ENCODE data around the gene CITED2.

Gene CITED2

DNA sequence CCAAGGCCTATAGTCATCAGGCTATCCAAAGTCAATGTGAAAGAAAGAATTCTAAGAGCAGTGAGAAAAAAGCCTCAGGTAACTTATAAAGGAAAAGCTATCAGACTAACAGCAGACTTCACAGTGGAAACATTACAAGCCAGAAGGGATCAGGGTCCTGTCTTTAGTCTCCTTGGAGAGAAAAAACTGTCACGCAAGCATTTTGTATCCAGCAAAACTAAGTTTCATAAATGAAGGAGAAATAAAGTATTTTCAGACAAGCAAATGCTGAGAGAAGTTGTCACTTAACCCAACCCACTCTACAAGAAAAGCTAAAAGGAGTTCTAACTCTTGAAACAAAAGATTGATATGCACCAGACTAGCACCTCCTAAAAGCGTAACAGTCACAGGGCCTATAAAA is 28.1 kb downstream of the CITED2 start:
- peaks cover 15% of the 10 kb centered on the region for H3K4me1 Mint-ChIP-seq
- ATAC-seq (replicated peaks; ENCODE audit: extremely low read depth, poor library complexity, severe bottlenecking), result no peak
- no peaks in the 10 kb centered on the region for H3K9me3 Mint-ChIP-seq
- no peak for DNase-seq (ENCODE audit: low spot score in 2 of 2)
- no peak overlapping the region for H3K27ac Mint-ChIP-seq (ENCODE audit: low read depth)
- H3K4me3 Mint-ChIP-seq, result no peak overlapping the region
- H3K27me3 Mint-ChIP-seq, result no peaks in the 10 kb centered on the region
- H3K36me3 Mint-ChIP-seq (ENCODE audit: insufficient read depth), result no peaks in the 10 kb centered on the region

DNA sequence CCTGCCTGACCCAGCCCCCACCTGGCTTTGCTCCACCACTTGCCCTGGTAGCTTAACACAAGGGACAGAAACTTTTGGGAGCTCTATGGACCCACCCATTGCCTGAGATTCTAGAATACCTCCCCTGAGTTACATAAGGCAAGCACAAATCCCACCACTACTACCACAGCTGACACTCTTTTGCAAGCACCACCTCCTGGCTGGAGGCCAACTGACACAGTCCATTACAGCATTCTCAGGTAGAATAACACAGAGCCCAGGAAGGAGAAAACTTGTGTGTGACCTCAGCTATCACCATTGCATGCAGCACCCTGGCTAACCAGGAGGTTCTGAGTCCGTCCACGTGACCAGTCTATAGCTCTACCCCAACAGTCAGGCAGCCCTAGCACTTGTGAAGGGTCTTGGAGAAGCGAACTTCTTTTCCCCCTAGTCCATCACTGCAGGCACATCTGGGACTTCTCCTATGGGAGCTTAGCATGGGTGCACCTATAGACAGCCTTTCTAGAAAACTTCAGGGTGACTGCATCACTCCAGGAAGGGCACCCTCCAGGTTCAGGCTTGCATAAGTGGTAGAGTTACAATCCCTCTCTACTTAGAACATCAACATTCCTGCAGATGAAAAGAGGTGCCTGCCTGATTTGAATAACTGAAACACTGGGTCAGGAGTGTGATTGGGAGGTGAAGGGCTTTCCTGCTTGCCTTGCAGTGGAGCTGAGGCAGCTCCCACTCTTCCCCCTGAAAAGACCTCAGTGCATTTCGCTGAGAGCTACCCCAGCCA is 30.1 kb downstream of the CITED2 start:
- Mint-ChIP-seq H3K27me3 (no peaks in the 10 kb centered on the region), H3K9me3 (no peaks in the 10 kb centered on the region), H3K4me3 (no peak overlapping the region), H3K4me1 (peaks cover 15% of the 10 kb centered on the region), H3K36me3 (ENCODE audit: insufficient read depth) (no peaks in the 10 kb centered on the region), H3K27ac (ENCODE audit: low read depth) (no peak overlapping the region)
- DNase-seq (ENCODE audit: low spot score in 2 of 2) (no peak), ATAC-seq (replicated peaks; ENCODE audit: extremely low read depth, poor library complexity, severe bottlenecking) (no peak)

DNA sequence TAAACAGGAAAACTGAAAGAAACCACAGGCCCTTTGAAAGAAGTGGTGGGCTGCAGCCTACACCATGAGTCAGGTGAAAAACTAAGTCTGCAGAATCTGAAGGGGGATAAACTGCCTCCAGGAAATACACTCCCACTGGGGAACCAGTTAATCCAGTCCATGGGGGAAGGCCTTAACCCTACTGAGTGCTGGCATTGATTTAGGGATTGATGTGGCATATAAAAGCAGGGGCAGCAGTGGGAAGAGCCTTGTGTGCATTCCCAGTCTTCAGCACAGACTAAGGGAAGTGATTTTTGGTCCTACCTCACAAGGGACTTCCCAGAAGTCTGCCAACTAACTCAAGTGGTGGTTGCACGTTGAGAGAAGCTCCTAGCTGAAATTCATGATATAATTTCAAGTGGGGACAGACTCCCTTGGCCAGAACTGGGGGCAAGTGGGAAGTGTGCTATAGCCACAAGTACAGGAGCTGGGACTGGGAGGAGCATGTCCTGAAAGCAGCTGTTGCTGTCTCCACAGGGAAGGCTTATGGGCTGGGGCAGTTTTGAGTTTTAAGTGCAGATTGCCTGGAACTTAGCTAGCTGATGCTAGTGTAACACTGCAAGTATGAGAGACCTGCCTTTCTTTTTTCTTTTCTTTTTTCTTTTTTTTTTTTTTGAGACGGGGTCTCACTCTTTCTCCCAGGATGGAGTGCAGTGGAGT is 31.2 kb downstream of the CITED2 start:
- Mint-ChIP-seq H3K4me3 (no peak overlapping the region), H3K36me3 (ENCODE audit: insufficient read depth) (no peaks in the 10 kb centered on the region), H3K9me3 (no peaks in the 10 kb centered on the region), H3K4me1 (peaks cover 15% of the 10 kb centered on the region), H3K27ac (ENCODE audit: low read depth) (peak overlapping the region; percentile 29), H3K27me3 (no peaks in the 10 kb centered on the region)
- ATAC-seq (replicated peaks; ENCODE audit: extremely low read depth, poor library complexity, severe bottlenecking) (no peak), DNase-seq (ENCODE audit: low spot score in 2 of 2) (no peak)

DNA sequence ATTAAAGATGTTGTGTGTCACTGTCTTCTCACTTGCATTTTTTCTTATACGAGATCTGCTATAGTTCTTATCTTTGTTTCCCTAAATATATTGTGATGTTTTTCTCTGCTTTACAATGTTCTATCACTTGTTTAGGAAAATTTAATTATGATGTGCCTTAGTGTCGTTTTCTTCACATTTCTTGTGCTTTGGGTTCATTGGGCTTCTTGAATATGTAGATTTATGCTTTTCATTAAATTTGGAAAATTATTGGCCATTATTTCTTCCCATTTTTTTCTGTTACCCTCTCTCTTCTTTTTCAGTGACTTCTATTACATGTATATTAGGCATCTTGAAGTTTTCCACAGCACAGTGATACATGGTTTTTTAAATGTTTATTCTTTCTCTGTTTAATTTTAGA is 33.4 kb downstream of the CITED2 start:
- Mint-ChIP-seq H3K36me3 (ENCODE audit: insufficient read depth) (peaks cover 3% of the 10 kb centered on the region), H3K27me3 (no peaks in the 10 kb centered on the region), H3K4me3 (no peak overlapping the region), H3K9me3 (no peaks in the 10 kb centered on the region), H3K27ac (ENCODE audit: low read depth) (no peak overlapping the region), H3K4me1 (peaks cover 15% of the 10 kb centered on the region)
- no peak for DNase-seq (ENCODE audit: low spot score in 2 of 2)
- ATAC-seq (replicated peaks; ENCODE audit: extremely low read depth, poor library complexity, severe bottlenecking), result no peak

DNA sequence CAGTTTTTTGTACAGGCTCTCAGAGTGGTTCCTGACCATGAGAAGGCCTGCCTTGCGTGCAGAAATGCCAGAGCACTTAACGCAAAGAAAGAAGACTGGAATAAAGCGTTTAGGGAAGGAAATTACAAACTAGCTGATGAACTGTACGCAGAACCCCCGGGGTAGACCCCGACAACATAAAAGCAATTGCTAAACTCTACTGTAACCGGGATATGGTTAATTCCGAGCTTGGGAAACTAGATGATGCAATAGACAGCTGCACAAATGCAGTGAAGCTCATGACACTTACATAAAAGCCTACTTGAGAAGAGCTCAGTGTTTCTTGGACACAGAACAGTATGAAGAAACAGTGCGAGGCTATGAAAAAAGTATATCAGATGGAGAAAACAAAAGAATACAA is 35.7 kb downstream of the CITED2 start:
- H3K4me3 Mint-ChIP-seq, result no peak overlapping the region
- peaks cover 10% of the 10 kb centered on the region for H3K4me1 Mint-ChIP-seq
- ATAC-seq (replicated peaks; ENCODE audit: extremely low read depth, poor library complexity, severe bottlenecking) (no peak), DNase-seq (ENCODE audit: low spot score in 2 of 2) (no peak)
- H3K27me3 Mint-ChIP-seq, result no peaks in the 10 kb centered on the region
- peaks cover 3% of the 10 kb centered on the region for H3K36me3 Mint-ChIP-seq (ENCODE audit: insufficient read depth)
- no peak overlapping the region for H3K27ac Mint-ChIP-seq (ENCODE audit: low read depth)
- no peaks in the 10 kb centered on the region for H3K9me3 Mint-ChIP-seq

DNA sequence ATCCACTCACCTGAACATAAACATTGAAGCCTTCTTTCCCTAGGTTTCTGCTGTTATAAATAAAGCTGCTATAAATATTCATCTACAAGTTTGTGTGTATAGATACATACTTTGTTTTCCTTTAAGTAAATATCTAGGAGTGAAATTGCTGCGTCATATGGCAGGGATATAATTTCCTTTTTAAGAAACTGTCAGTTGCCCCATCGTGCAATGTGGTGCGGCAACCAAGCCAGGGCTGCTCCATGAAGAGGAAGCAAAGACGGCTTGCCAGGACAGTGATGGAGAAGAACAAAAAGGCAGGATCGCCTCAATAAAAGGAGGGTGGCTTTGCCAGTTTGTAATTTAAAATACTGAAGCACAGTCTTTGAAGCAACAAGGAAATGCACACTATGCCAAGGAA is 36.6 kb downstream of the CITED2 start:
- Mint-ChIP-seq H3K27me3 (no peaks in the 10 kb centered on the region), H3K4me1 (peaks cover 4% of the 10 kb centered on the region), H3K27ac (ENCODE audit: low read depth) (no peak overlapping the region), H3K4me3 (no peak overlapping the region), H3K9me3 (no peaks in the 10 kb centered on the region), H3K36me3 (ENCODE audit: insufficient read depth) (peaks cover 3% of the 10 kb centered on the region)
- ATAC-seq (replicated peaks; ENCODE audit: extremely low read depth, poor library complexity, severe bottlenecking) (no peak), DNase-seq (ENCODE audit: low spot score in 2 of 2) (no peak)

DNA sequence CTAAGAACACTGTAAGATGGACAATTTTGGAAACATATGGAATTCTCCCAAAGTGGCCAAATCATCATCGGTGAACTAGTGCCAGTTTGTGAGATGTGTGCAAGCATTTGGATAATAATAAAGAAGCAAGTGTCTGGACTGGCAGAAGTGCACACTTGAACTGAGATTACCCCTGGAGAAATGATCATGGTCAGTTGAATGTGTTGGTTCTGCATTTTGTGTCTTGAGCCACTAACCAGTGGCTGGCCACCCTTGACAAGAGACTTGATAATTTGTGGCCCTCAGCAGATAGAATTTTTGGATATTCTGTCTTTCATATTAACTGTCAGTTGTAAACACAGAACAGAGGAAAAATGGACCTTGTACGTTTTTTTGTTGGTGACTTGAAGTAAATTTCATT is 37.4 kb downstream of the CITED2 start:
- H3K9me3 Mint-ChIP-seq, result no peaks in the 10 kb centered on the region
- no peak overlapping the region for H3K4me3 Mint-ChIP-seq
- H3K27me3 Mint-ChIP-seq, result no peaks in the 10 kb centered on the region
- no peak for DNase-seq (ENCODE audit: low spot score in 2 of 2)
- peaks cover 3% of the 10 kb centered on the region for H3K36me3 Mint-ChIP-seq (ENCODE audit: insufficient read depth)
- H3K4me1 Mint-ChIP-seq, result no peaks in the 10 kb centered on the region
- H3K27ac Mint-ChIP-seq (ENCODE audit: low read depth), result no peak overlapping the region
- no peak for ATAC-seq (replicated peaks; ENCODE audit: extremely low read depth, poor library complexity, severe bottlenecking)

DNA sequence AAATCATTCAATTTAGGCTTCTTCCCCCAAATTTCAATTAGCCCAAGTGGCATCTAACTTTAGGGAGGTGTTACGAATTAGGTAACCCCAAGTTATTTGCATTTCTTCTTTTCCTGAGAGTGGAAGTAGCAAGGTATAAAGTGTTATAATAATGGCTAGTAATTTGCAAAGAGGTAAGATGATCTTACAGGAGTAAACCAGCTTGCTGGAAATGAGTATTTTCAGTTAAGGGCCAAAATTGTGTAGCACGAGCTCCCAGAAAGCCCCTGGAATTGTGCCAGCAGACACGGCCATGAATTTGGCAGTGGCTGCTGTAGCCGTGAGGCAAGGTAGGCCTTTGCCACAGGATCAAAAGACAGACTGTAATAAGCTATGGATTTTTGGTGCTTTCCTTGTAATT is 38.0 kb downstream of the CITED2 start:
- Mint-ChIP-seq H3K9me3 (no peaks in the 10 kb centered on the region), H3K4me3 (no peak overlapping the region), H3K27me3 (no peaks in the 10 kb centered on the region), H3K27ac (ENCODE audit: low read depth) (no peak overlapping the region), H3K4me1 (no peaks in the 10 kb centered on the region), H3K36me3 (ENCODE audit: insufficient read depth) (peaks cover 3% of the 10 kb centered on the region)
- ATAC-seq (replicated peaks; ENCODE audit: extremely low read depth, poor library complexity, severe bottlenecking) (no peak), DNase-seq (ENCODE audit: low spot score in 2 of 2) (no peak)

DNA sequence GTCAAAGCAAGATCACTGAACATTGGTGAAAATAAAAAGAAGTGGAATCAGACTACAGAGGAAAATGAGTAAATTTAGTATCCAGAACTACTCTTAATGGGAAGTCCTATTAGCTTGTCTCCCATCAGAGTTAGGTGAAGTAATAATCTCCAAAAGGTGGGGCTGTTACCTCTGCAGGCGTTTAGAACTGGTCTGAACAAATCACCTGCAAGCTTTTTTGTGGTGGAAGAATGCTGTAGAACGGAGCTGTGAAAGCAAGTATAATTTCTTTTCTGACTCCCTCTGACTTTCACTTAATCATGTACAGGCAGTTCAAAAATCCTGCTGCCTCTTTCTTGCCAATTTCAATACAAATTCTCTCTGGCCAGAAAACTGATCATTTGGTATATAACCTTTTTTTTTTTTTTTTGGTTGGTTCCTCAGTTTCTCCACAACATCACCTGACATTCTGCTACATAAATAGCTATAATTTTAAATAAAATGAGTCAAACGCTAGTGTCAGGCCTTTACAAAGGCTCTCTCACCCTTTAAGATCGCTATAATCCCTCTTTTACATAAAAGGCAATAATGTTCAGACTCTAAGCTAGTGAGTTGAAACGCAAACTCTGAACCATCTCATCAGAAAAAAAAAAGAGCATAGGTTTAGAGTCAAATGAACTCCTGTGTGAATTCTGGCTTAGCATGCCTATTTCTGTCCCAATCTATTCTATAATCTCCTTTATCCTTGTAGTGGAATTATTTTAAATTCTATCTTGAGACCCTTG is 38.8 kb downstream of the CITED2 start:
- Mint-ChIP-seq H3K36me3 (ENCODE audit: insufficient read depth) (peaks cover 3% of the 10 kb centered on the region), H3K9me3 (no peaks in the 10 kb centered on the region), H3K27me3 (no peaks in the 10 kb centered on the region), H3K4me3 (no peak overlapping the region), H3K27ac (ENCODE audit: low read depth) (no peak overlapping the region), H3K4me1 (no peaks in the 10 kb centered on the region)
- DNase-seq (ENCODE audit: low spot score in 2 of 2) (no peak), ATAC-seq (replicated peaks; ENCODE audit: extremely low read depth, poor library complexity, severe bottlenecking) (no peak)

DNA sequence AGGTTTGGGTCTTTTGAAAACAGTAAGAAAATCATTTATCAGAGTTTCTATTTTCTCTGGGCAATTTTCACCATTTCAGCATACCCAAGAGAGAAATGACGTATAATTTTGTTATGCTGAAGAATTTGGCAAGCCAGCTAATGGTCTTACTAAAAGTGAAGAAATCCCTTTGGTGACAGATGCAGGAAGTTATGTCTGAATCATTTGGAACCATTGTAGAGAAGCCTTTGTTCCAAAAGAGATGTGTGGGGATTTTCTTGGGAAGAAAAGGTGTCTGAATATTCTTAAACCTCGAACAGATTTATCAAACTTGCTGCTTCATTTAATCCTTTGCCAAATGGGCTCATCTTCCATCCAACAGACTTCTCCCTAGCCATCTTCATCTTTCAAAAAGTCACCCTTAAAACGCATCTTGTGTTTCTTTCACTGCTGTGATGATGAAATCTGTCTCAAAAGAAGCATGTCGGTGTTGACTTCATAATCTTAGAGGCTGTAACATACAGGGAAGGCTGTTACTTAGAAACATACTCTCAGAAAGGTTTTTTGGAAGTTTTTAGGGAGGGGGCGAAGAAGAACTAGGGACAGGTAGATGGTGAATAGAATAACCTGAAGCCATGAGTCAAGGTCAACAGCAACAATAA is 39.5 kb downstream of the CITED2 start:
- Mint-ChIP-seq H3K27me3 (no peaks in the 10 kb centered on the region), H3K36me3 (ENCODE audit: insufficient read depth) (peaks cover 3% of the 10 kb centered on the region), H3K4me1 (no peaks in the 10 kb centered on the region), H3K9me3 (no peaks in the 10 kb centered on the region), H3K27ac (ENCODE audit: low read depth) (no peak overlapping the region), H3K4me3 (no peak overlapping the region)
- no peak for ATAC-seq (replicated peaks; ENCODE audit: extremely low read depth, poor library complexity, severe bottlenecking)
- no peak for DNase-seq (ENCODE audit: low spot score in 2 of 2)

DNA sequence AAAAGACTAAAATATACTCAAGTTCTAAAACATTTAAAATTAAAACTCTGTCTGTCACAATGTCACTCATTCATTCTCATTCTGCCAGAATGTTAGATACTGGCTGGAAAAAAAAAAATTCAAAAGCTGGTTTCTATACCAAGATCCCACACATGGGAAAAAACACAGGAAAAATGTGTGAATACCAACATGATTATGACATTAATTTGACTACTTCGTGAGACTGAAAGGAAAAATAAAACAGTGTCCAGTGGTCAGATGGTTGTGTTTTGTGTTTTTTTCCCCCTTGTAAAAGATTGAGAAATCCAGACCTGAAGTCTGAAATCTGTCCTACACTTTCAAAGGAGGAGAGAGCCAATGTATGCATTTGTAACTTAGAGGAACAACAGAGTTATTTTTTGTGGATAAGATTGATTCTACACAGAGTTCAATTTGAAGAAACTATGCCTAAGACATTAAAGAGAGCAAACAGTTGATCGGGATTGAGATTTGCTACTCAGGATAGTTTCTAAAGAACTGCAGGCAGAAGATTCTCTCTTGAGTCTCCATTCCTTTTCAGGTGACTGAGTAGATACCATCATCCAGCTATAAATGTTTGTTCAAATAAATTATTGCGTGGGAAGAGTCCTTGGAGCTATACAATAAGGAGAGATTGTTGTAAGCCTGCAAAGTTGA is 43.5 kb downstream of the CITED2 start:
- H3K4me3 Mint-ChIP-seq, result no peak overlapping the region
- H3K27ac Mint-ChIP-seq (ENCODE audit: low read depth), result no peak overlapping the region
- no peaks in the 10 kb centered on the region for H3K36me3 Mint-ChIP-seq (ENCODE audit: insufficient read depth)
- peaks cover 5% of the 10 kb centered on the region for H3K4me1 Mint-ChIP-seq
- no peak for DNase-seq (ENCODE audit: low spot score in 2 of 2)
- no peak for ATAC-seq (replicated peaks; ENCODE audit: extremely low read depth, poor library complexity, severe bottlenecking)
- H3K27me3 Mint-ChIP-seq, result no peaks in the 10 kb centered on the region
- no peaks in the 10 kb centered on the region for H3K9me3 Mint-ChIP-seq

DNA sequence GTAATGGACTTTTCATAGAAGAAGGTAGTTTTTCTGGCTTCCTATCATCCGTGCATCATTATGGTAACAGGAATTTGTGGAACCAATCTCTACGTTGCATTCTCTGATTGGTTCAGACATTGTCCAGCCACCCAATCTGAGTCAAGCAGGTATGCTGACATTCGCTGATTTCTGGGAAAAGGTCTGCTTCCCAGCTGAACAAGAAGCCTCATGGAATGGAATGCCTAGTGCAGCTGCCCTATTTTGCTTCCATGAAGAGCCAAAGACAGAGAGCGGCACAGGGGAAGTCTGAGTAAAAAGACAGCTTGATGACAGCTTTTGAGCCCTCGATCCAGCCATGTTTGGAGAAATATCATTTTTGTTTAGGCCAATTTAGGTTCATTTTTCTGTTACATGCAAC is 44.1 kb downstream of the CITED2 start:
- ATAC-seq (replicated peaks; ENCODE audit: extremely low read depth, poor library complexity, severe bottlenecking), result no peak
- H3K4me1 Mint-ChIP-seq, result peaks cover 12% of the 10 kb centered on the region
- H3K4me3 Mint-ChIP-seq, result no peak overlapping the region
- H3K27ac Mint-ChIP-seq (ENCODE audit: low read depth), result no peak overlapping the region
- H3K9me3 Mint-ChIP-seq, result no peaks in the 10 kb centered on the region
- H3K36me3 Mint-ChIP-seq (ENCODE audit: insufficient read depth), result no peaks in the 10 kb centered on the region
- no peaks in the 10 kb centered on the region for H3K27me3 Mint-ChIP-seq
- DNase-seq (ENCODE audit: low spot score in 2 of 2), result no peak
